ENCODE results near the gene INO80C.

GRCh38 chr18:35432565-35433001 is 65.2 kb downstream of the INO80C start:
- no peak for TF ChIP-seq CTCF (IDR thresholded peaks at IDR 0.05)
- TF ChIP-seq POLR2AphosphoS5 (IDR thresholded peaks at IDR 0.05), result no peak
- TF ChIP-seq EP300 (IDR thresholded peaks at IDR 0.05), result no peak
